ENCODE results near the gene STARD3.

GRCh38 chr17:39602533-39603303 is 34.2 kb upstream of the STARD3 start:
- no peak for TF ChIP-seq CTCF (IDR thresholded peaks at IDR 0.05)
- no peak for TF ChIP-seq FOXP4 (CRISPR knock-in tag; IDR thresholded peaks at IDR 0.05)
- no peak for TF ChIP-seq SP1 (CRISPR knock-in tag; conservative IDR thresholded peaks at IDR 0.05)
- no peak for TF ChIP-seq CBFB (CRISPR knock-in tag; IDR thresholded peaks at IDR 0.05; ENCODE audit: low read depth)
- no peak for TF ChIP-seq ETV6 (CRISPR knock-in tag; IDR thresholded peaks at IDR 0.05)
- TF ChIP-seq JUN (CRISPR knock-in tag; IDR thresholded peaks at IDR 0.05): no peak
- TF ChIP-seq FOXJ3 (CRISPR knock-in tag; IDR thresholded peaks at IDR 0.05; ENCODE audit: borderline replicate concordance): no peak
- TF ChIP-seq HMGA2 (CRISPR knock-in tag; IDR thresholded peaks at IDR 0.05): no peak
- no peak for TF ChIP-seq ZBTB43 (CRISPR knock-in tag; IDR thresholded peaks at IDR 0.05)
- no peak for TF ChIP-seq KAT7 (CRISPR knock-in tag; IDR thresholded peaks at IDR 0.05; ENCODE audit: borderline replicate concordance)
- no peak for TF ChIP-seq ZNF317 (CRISPR knock-in tag; IDR thresholded peaks at IDR 0.05; ENCODE audit: borderline replicate concordance, low read depth)
- TF ChIP-seq ELF4 (CRISPR knock-in tag; IDR thresholded peaks at IDR 0.05; ENCODE audit: low read depth): no peak
- no peak for TF ChIP-seq USF2 (CRISPR knock-in tag; IDR thresholded peaks at IDR 0.05)
